ENCODE results near the gene LPAR6.

DNA sequence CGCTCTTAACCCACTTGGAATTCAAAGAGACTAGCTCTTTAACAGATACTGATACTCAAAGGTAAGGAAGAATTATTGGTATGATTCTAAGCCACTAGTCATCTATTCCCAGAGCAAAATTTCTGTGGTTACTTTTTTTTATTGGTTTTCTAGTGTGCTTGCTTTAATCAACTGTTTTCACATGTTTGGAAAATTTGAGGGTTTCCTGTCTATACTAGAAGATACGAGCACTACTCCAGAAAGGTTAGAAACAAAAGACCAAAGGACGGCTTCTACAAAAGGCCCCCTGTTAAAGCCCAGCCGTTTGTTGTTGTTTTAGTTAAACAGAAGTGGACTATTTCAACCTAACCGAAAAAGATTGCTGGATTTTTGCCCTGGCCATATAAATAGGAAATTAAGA, 18.5 kb upstream of the LPAR6 start:
- TF ChIP-seq, protein P1, sequence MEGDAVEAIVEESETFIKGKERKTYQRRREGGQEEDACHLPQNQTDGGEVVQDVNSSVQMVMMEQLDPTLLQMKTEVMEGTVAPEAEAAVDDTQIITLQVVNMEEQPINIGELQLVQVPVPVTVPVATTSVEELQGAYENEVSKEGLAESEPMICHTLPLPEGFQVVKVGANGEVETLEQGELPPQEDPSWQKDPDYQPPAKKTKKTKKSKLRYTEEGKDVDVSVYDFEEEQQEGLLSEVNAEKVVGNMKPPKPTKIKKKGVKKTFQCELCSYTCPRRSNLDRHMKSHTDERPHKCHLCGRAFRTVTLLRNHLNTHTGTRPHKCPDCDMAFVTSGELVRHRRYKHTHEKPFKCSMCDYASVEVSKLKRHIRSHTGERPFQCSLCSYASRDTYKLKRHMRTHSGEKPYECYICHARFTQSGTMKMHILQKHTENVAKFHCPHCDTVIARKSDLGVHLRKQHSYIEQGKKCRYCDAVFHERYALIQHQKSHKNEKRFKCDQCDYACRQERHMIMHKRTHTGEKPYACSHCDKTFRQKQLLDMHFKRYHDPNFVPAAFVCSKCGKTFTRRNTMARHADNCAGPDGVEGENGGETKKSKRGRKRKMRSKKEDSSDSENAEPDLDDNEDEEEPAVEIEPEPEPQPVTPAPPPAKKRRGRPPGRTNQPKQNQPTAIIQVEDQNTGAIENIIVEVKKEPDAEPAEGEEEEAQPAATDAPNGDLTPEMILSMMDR (IDR thresholded peaks at IDR 0.05): no peak
- TF ChIP-seq POLR2AphosphoS5 (IDR thresholded peaks at IDR 0.05) (no peak), POLR2A (IDR thresholded peaks at IDR 0.05) (no peak)
